Measurements from ENCODE around the gene RPL29. TPM values are rescaled to one million over a fixed set of nuclear protein-coding genes. Genes with fewer than 3 reads are reported as not detected.

RPL29 gene
- total and polyA plus RNA-seq, 4 donors, result 711 to 2,402 (median 1,234) TPM

DNA sequence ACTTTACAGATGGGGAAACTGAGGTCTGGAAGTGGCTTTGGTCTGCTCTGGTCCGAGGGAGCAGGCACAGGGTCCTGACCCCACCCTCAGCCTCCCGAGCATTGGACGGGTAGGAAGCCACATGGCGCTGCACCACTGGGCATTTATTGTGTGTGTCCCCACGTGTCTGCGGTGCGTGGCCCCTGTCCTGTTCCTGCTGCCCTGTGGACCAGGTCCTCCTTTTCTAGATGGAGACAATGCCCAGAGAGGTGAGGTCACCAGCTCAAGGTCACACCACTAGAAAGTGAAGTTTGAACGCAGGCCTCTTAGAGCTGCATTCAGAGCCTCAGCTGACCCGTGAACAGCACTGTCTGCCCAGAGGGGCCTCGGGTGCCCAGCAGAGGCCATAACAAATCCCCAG, 33.8 kb upstream of the RPL29 start:
- WGBS, 2 donors, result 81 to 93% methylated on average over 10 of the region's 10 CpGs
- H3K9me3 ChIP-seq (ENCODE audit: control insufficient read depth in 4 of 4, insufficient read depth in 3 of 4, low read length in 3 of 4), result no peaks in the 10 kb centered on the region
- no peak for ATAC-seq (ENCODE audit: insufficient read depth, low FRiP score)
- peaks cover 0 to 6% (median 0%) of the 10 kb centered on the region in 5 donors for H3K4me1 ChIP-seq (ENCODE audit: control insufficient read depth in 5 of 5, insufficient read depth in 5 of 5, low read length in 5 of 5)
- peak overlapping the region in 1 of 2 donors; percentile 34 for H3K27ac ChIP-seq (ENCODE audit: low read depth in 1 of 2, low read length in 1 of 2)
- DNase-seq, result no peak
- H3K27me3 ChIP-seq (ENCODE audit: control insufficient read depth in 3 of 3, insufficient read depth in 3 of 3, low read length in 2 of 3), result no peaks in the 10 kb centered on the region
- no peak overlapping the region for H3K4me3 ChIP-seq
- TF ChIP-seq, protein P1, sequence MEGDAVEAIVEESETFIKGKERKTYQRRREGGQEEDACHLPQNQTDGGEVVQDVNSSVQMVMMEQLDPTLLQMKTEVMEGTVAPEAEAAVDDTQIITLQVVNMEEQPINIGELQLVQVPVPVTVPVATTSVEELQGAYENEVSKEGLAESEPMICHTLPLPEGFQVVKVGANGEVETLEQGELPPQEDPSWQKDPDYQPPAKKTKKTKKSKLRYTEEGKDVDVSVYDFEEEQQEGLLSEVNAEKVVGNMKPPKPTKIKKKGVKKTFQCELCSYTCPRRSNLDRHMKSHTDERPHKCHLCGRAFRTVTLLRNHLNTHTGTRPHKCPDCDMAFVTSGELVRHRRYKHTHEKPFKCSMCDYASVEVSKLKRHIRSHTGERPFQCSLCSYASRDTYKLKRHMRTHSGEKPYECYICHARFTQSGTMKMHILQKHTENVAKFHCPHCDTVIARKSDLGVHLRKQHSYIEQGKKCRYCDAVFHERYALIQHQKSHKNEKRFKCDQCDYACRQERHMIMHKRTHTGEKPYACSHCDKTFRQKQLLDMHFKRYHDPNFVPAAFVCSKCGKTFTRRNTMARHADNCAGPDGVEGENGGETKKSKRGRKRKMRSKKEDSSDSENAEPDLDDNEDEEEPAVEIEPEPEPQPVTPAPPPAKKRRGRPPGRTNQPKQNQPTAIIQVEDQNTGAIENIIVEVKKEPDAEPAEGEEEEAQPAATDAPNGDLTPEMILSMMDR (IDR thresholded peaks at IDR 0.05; ENCODE audit: control extremely low read depth, extremely low read depth), result no peak
- no peak overlapping the region for H3K9ac ChIP-seq (ENCODE audit: insufficient read depth in 1 of 2, low read length in 2 of 2)
- H3K36me3 ChIP-seq (ENCODE audit: control insufficient read depth in 4 of 4, insufficient read depth in 4 of 4, low read length in 4 of 4), result no peaks in the 10 kb centered on the region

DNA sequence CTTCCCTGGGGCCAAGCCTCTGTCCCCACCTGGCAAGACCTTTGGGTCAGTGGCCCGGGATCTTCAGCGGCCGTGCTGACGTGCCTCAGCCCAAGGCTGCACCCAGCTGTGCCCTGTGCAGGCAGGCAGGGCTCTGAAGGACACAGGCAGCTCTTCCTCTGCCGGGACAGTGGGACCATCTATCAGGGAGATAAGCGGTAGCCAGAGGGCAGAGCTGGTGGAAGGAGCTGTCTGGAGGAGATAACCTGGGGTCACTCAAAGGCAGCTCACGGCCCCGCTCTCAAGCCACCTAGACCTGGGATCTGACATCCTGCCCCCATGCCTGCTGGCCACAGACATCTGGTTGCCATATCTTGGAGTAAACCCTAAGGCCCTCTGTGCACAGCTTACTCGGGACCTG, 33.4 kb upstream of the RPL29 start:
- no peaks in the 10 kb centered on the region for H3K9me3 ChIP-seq (ENCODE audit: control insufficient read depth in 4 of 4, insufficient read depth in 3 of 4, low read length in 3 of 4)
- DNase-seq, result no peak
- H3K4me3 ChIP-seq, result no peak overlapping the region
- no peak for ATAC-seq (ENCODE audit: insufficient read depth, low FRiP score)
- 90 to 92% methylated on average over 9 of the region's 9 CpGs for WGBS, 2 donors
- H3K9ac ChIP-seq (ENCODE audit: insufficient read depth in 1 of 2, low read length in 2 of 2), result no peak overlapping the region
- H3K27me3 ChIP-seq (ENCODE audit: control insufficient read depth in 3 of 3, insufficient read depth in 3 of 3, low read length in 2 of 3), result no peaks in the 10 kb centered on the region
- TF ChIP-seq, protein P1 (IDR thresholded peaks at IDR 0.05; ENCODE audit: control extremely low read depth, extremely low read depth), result no peak
- H3K4me1 ChIP-seq (ENCODE audit: control insufficient read depth in 5 of 5, insufficient read depth in 5 of 5, low read length in 5 of 5), result peaks cover 0 to 10% (median 0%) of the 10 kb centered on the region in 5 donors
- H3K27ac ChIP-seq (ENCODE audit: low read depth in 1 of 2, low read length in 1 of 2), result peak overlapping the region in 1 of 2 donors; percentile 34
- no peaks in the 10 kb centered on the region for H3K36me3 ChIP-seq (ENCODE audit: control insufficient read depth in 4 of 4, insufficient read depth in 4 of 4, low read length in 4 of 4)

DNA sequence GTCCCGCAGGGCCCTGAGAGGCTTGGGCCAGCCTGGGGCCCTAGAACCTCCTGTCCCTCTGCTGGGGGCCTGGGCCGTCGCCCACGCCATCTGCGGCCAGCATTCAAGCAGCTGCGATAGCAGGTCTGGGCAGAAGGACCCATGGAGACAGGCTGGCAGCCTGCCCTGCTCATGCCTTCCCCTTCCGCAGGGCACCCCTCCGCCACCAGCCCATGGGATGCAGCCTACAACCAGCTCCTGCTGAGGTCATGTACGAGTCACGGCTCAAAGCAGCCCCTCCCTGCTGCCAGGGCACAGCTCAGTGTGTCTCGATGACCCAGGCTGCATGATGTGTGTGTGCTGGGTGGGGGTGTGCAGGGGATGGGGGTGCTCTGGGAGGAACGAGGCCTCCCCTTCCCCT, 32.9 kb upstream of the RPL29 start:
- DNase-seq (no peak), ATAC-seq (ENCODE audit: insufficient read depth, low FRiP score) (no peak)
- no peak overlapping the region for H3K9ac ChIP-seq (ENCODE audit: insufficient read depth in 1 of 2, low read length in 2 of 2)
- no peaks in the 10 kb centered on the region for H3K27me3 ChIP-seq (ENCODE audit: control insufficient read depth in 3 of 3, insufficient read depth in 3 of 3, low read length in 2 of 3)
- H3K36me3 ChIP-seq (ENCODE audit: control insufficient read depth in 4 of 4, insufficient read depth in 4 of 4, low read length in 4 of 4), result no peaks in the 10 kb centered on the region
- TF ChIP-seq, protein P1 (IDR thresholded peaks at IDR 0.05; ENCODE audit: control extremely low read depth, extremely low read depth), result no peak
- peaks cover 0 to 14% (median 0%) of the 10 kb centered on the region in 5 donors for H3K4me1 ChIP-seq (ENCODE audit: control insufficient read depth in 5 of 5, insufficient read depth in 5 of 5, low read length in 5 of 5)
- peak overlapping the region in 1 of 2 donors; percentile 43 for H3K27ac ChIP-seq (ENCODE audit: low read depth in 1 of 2, low read length in 1 of 2)
- H3K4me3 ChIP-seq, result no peak overlapping the region
- H3K9me3 ChIP-seq (ENCODE audit: control insufficient read depth in 4 of 4, insufficient read depth in 3 of 4, low read length in 3 of 4), result no peaks in the 10 kb centered on the region
- 82 to 89% methylated on average over 12 of the region's 12 CpGs for WGBS, 2 donors

DNA sequence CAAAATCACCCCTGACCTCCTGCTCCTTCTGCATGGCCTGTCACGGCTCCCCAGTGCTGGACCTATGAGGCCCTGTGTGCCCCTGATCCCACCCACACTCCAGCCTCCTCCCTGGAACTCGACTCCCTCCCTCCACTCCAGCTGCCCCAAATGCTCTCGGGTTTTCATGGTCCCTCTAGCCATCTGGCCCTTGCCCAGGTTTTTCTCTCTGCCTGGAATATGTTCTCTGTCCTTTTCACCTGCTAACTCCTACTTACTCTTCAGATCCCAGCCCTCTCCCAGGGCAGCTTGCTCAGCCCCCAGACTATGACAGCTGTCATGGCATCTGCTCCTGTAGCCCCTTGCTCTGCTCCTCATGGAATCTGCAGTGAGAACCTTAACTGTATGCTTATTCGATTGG, 30.3 kb upstream of the RPL29 start:
- TF ChIP-seq, protein P1 (IDR thresholded peaks at IDR 0.05; ENCODE audit: control extremely low read depth, extremely low read depth), result no peak
- no peaks in the 10 kb centered on the region for H3K27me3 ChIP-seq (ENCODE audit: control insufficient read depth in 3 of 3, insufficient read depth in 3 of 3, low read length in 2 of 3)
- H3K27ac ChIP-seq (ENCODE audit: low read depth in 1 of 2, low read length in 1 of 2), result peak overlapping the region; percentile 29 to 65
- peaks cover 0 to 30% (median 12%) of the 10 kb centered on the region in 5 donors for H3K4me1 ChIP-seq (ENCODE audit: control insufficient read depth in 5 of 5, insufficient read depth in 5 of 5, low read length in 5 of 5)
- H3K4me3 ChIP-seq, result no peak overlapping the region
- no peaks in the 10 kb centered on the region for H3K9me3 ChIP-seq (ENCODE audit: control insufficient read depth in 4 of 4, insufficient read depth in 3 of 4, low read length in 3 of 4)
- 65 to 88% methylated on average over 4 of the region's 4 CpGs for WGBS, 2 donors
- H3K9ac ChIP-seq (ENCODE audit: insufficient read depth in 1 of 2, low read length in 2 of 2), result no peak overlapping the region
- DNase-seq (no peak), ATAC-seq (ENCODE audit: insufficient read depth, low FRiP score) (no peak)
- no peaks in the 10 kb centered on the region for H3K36me3 ChIP-seq (ENCODE audit: control insufficient read depth in 4 of 4, insufficient read depth in 4 of 4, low read length in 4 of 4)

All from lung (tissue), 12 donors.